Measurements from ENCODE around the gene SULT4A1. TPM values are rescaled to one million over a fixed set of nuclear protein-coding genes. Genes with fewer than 3 reads are reported as not detected.

Gene SULT4A1
- total RNA-seq, 1 experiment from 2014 or later: 0.15 TPM

DNA sequence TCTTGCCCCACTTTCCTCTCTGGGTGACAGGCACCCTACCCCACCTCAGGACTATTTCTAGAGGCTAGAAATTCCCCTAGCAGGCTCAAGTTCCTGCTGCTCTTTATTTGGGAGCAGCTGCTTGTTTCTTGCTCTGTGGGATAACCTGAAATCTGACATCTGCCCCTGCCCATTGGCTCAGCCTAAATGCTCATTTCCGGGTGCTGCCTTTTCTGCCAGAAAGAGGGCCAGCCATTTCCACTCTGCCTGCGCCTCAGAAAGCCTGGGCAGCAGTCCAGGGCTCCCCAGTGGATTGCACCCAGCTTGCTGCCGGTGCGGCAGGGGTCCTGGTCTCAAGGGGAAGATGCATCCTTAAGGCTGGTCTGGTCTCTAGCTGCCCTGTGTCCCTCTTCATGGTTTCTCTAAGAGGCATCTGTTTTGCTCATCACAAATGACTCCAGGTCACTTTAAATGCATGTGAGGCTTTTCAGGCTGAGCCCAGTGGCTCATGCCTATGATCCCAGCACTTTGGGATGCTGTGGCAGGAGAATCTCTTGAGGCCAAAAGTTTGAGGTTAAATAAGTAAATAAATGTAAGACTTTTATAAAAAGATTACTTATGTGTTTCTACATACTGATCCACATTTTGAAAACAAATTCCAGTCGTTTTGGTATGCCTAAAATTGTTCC lies 39.8 kb upstream of the SULT4A1 start:
- no peak overlapping the region for H3K27ac ChIP-seq (ENCODE audit: low read depth, low read length, poor library complexity, severe bottlenecking)
- no TSS peak for BruUV-seq (replicated peaks)
- intact Hi-C loops (cut with micrococcal nuclease; ENCODE audit: unreplicated experiment): no loop called here

DNA sequence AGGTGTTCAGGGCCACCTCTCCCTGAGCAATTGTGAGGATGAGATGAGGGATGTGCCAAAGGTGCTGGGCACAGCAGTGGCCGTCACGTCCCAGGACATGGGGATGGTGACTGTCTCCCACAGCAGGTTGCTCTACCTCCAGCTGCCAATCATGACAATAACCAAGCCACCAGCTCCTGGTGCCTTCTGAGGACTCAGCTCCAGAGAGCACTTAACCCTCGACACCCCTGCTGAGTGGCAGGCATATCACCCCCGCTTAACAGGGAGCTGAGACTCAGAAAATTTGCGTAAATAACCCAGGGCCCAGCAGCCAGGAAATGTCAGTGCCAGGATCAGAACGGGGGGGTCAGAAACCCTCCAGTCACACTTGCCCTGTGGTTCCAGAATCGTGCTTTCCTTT lies 37.9 kb upstream of the SULT4A1 start:
- H3K9me3 ChIP-seq (ENCODE audit: low read depth, low read length, poor library complexity, severe bottlenecking): no peaks in the 10 kb centered on the region
- no peak for TF ChIP-seq EZH2 (IDR thresholded peaks at IDR 0.05; ENCODE audit: borderline replicate concordance, low read depth, low read length, poor library complexity, severe bottlenecking)
- peaks cover 3% of the 10 kb centered on the region for H3K27me3 ChIP-seq (replicated peaks; ENCODE audit: insufficient read depth, low read depth, low read length, poor library complexity)
- no peak overlapping the region for H3K4me3 ChIP-seq (ENCODE audit: low read depth, low read length, poor library complexity, severe bottlenecking)
- no peak for DNase-seq (ENCODE audit: low spot score)
- CTCF ChIA-PET: interaction anchor here (1.5 kb wide), 1 partner anchor 46 kb away, joined by 4 read pairs; no protein-coding TSS in a partner anchor
- intact Hi-C loops (cut with micrococcal nuclease; ENCODE audit: unreplicated experiment): no loop called here
- H3K4me1 ChIP-seq (ENCODE audit: insufficient read depth, low read length, poor library complexity, severe bottlenecking): no peaks in the 10 kb centered on the region
- BruUV-seq (replicated peaks): no TSS peak
- POLR2A ChIA-PET (ENCODE audit: low non-redundant PET): no interaction called here
- H3K27ac ChIP-seq (ENCODE audit: low read depth, low read length, poor library complexity, severe bottlenecking): no peak overlapping the region
- no peaks in the 10 kb centered on the region for H3K36me3 ChIP-seq (ENCODE audit: insufficient read depth, low read length, poor library complexity, severe bottlenecking)

More for the DNA sequence above, 39.8 kb upstream of the SULT4A1 start:
- H3K4me1 ChIP-seq (ENCODE audit: insufficient read depth, low read length, poor library complexity, severe bottlenecking): no peaks in the 10 kb centered on the region
- no peak for DNase-seq (ENCODE audit: low spot score)
- H3K9me3 ChIP-seq (ENCODE audit: low read depth, low read length, poor library complexity, severe bottlenecking): no peaks in the 10 kb centered on the region
- peaks cover 3% of the 10 kb centered on the region for H3K27me3 ChIP-seq (replicated peaks; ENCODE audit: insufficient read depth, low read depth, low read length, poor library complexity)
- TF ChIP-seq CTCF (conservative IDR thresholded peaks at IDR 0.05; ENCODE audit: low read depth, low read length) (no peak), EZH2 (IDR thresholded peaks at IDR 0.05; ENCODE audit: borderline replicate concordance, low read depth, low read length, poor library complexity, severe bottlenecking) (no peak)
- H3K36me3 ChIP-seq (ENCODE audit: insufficient read depth, low read length, poor library complexity, severe bottlenecking): no peaks in the 10 kb centered on the region
- ChIA-PET POLR2A (ENCODE audit: low non-redundant PET) (no interaction called here), CTCF (interaction anchor here (0.5 kb wide), 1 partner anchor 511 kb away, joined by 9 read pairs; no protein-coding TSS in a partner anchor)
- H3K4me3 ChIP-seq (ENCODE audit: low read depth, low read length, poor library complexity, severe bottlenecking): no peak overlapping the region

DNA sequence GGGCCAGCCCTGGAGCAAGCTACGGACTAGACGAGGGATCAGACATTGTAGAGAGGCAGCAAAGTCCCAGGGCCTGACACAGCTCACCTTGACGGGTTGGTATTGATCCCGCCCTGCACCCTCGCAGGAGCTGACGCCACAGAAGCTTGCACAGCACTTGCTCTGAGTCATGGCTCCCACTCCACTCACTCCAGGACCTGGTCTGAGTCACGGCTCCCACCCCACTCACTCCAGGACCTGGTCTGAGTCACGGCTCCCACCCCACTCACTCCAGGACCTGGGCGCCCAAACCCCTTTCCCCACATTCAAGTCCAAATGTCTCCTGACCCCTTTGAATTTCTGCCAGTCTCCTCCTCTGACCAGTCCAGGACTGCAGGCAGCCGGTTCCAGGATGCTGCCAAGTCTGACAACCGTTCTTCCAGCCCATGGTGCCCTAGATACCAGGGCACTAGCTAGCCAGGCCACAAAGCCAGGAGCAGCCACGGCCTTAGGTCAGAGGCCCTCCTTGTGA lies 35.5 kb upstream of the SULT4A1 start:
- TF ChIP-seq CTCF (conservative IDR thresholded peaks at IDR 0.05; ENCODE audit: low read depth, low read length) (no peak), EZH2 (IDR thresholded peaks at IDR 0.05; ENCODE audit: borderline replicate concordance, low read depth, low read length, poor library complexity, severe bottlenecking) (no peak)
- intact Hi-C loops (cut with micrococcal nuclease; ENCODE audit: unreplicated experiment): no loop called here
- Histone ChIP-seq H3K36me3 (ENCODE audit: insufficient read depth, low read length, poor library complexity, severe bottlenecking) (no peaks in the 10 kb centered on the region), H3K27ac (ENCODE audit: low read depth, low read length, poor library complexity, severe bottlenecking) (no peak overlapping the region), H3K4me3 (ENCODE audit: low read depth, low read length, poor library complexity, severe bottlenecking) (no peak overlapping the region), H3K4me1 (ENCODE audit: insufficient read depth, low read length, poor library complexity, severe bottlenecking) (no peaks in the 10 kb centered on the region), H3K27me3 (replicated peaks; ENCODE audit: insufficient read depth, low read depth, low read length, poor library complexity) (peaks cover 12% of the 10 kb centered on the region), H3K9me3 (ENCODE audit: low read depth, low read length, poor library complexity, severe bottlenecking) (no peaks in the 10 kb centered on the region)
- ChIA-PET CTCF (interaction anchor here (0.9 kb wide), 1 partner anchor 13 kb away, joined by 3 read pairs; no protein-coding TSS in a partner anchor), POLR2A (ENCODE audit: low non-redundant PET) (no interaction called here)
- DNase-seq (ENCODE audit: low spot score): no peak
- no TSS peak for BruUV-seq (replicated peaks)
